Endothelial cell of umbilical vein (primary cell): ENCODE results near the gene THOP1. TPM values are rescaled to one million over a fixed set of nuclear protein-coding genes. Genes with fewer than 3 reads are reported as not detected.

Source experiments
- BruUV-seq: library from RNA; stranded (reverse); fragments of 400-500 nt; replicated peaks from 2 replicates; lab custom pipeline; 2021; lab: Mats Ljungman, UMichigan
- CTCF ChIA-PET: fragments of 300-600, 350-600 bp; sonication (Branson Sonifier 250); formaldehyde crosslinking; loops from one replicate; lab custom pipeline; 2021; ENCODE audit warnings: antibody characterized with exemption, inconsistent platforms; lab: Charles Lee
- POLR2A ChIA-PET: fragments of 300-600, 350-600 bp; sonication (Branson Sonifier 250); formaldehyde crosslinking; loops from one replicate; lab custom pipeline; 2021; ENCODE audit warnings: antibody characterized with exemption, inconsistent platforms; lab: Charles Lee
- DNase-seq: peaks from one replicate; pipeline ENCODE4 v3.0.0-alpha.2; 2011; ENCODE audit warnings: low read depth, low spot score
- FAIRE-seq: peaks from 2 replicates; lab custom pipeline; 2011; peaks lifted over from hg19 to GRCh38; lab: Jason Lieb, UNC
- H2AFZ ChIP-seq: 2 replicates; pipeline ENCODE4 v1.6.0; 2012; ENCODE audit warnings: low read depth, low read length, control low read depth, inconsistent platforms
- H3K27ac ChIP-seq: 2 replicates; pipeline ENCODE4 v1.5.1; 2011; ENCODE audit warnings: low read depth, mild to moderate bottlenecking, control low read depth, low read length, moderate library complexity; ENCODE audit not compliant: insufficient read depth
- H3K27me3 ChIP-seq, 2 experiments: 2 replicates each; pipeline versions ENCODE4 v1.6.0 to v1.6.1; 2011; ENCODE audit warnings: low read length in 2 of 2, mixed read lengths in 1 of 2; ENCODE audit not compliant: control insufficient read depth in 2 of 2, insufficient read depth in 2 of 2
- H3K36me3 ChIP-seq, 2 experiments: 2 replicates in 1 of 2; 3 replicates in 1 of 2; pipeline ENCODE4 v1.5.1; 2011; ENCODE audit warnings: low read length in 2 of 2, mild to moderate bottlenecking in 1 of 2, moderate library complexity in 1 of 2; ENCODE audit not compliant: control insufficient read depth in 2 of 2, insufficient read depth in 2 of 2; ENCODE audit errors: extremely low read depth in 1 of 2
- H3K4me1 ChIP-seq: 3 replicates; pipeline ENCODE4 v1.5.1; 2011; ENCODE audit warnings: mild to moderate bottlenecking, low read length; ENCODE audit not compliant: control insufficient read depth, insufficient read depth; ENCODE audit errors: extremely low read depth
- H3K4me2 ChIP-seq: 2 replicates; pipeline ENCODE4 v1.6.1; 2011; ENCODE audit warnings: low read length, control low read depth, mixed read lengths; ENCODE audit not compliant: insufficient read depth
- H3K4me3 ChIP-seq, 3 experiments: fragments of 200-600 bp in 1 of 3; sonication (generic), shearing (Covaris generic) in 1 of 3; replicated peaks in 1 of 3; 2 replicates each; pipeline ENCODE4 v1.5.1; 2011 to 2016; ENCODE audit warnings: control low read depth in 3 of 3, low read length in 3 of 3, mild to moderate bottlenecking in 2 of 3, inconsistent platforms in 1 of 3, low read depth in 1 of 3, moderate library complexity in 1 of 3; ENCODE audit not compliant: insufficient read depth in 1 of 3
- H3K79me2 ChIP-seq: 2 replicates; pipeline ENCODE4 v1.6.0; 2012; ENCODE audit warnings: low read length, inconsistent platforms; ENCODE audit not compliant: control insufficient read depth, insufficient read depth
- H3K9ac ChIP-seq: replicated peaks from 2 replicates; pipeline ENCODE3; 2011; ENCODE audit warnings: low read length, control low read depth; ENCODE audit not compliant: insufficient read depth; ENCODE audit errors: extremely low read depth
- H3K9me1 ChIP-seq: replicated peaks from 3 replicates; pipeline ENCODE4 v1.6.0; 2011; ENCODE audit warnings: mild to moderate bottlenecking, low read length; ENCODE audit not compliant: control insufficient read depth, insufficient read depth; ENCODE audit errors: extremely low read depth
- H3K9me3 ChIP-seq: replicated peaks from 2 replicates; pipeline ENCODE4 v1.5.1; 2012; ENCODE audit warnings: low read length, inconsistent platforms; ENCODE audit not compliant: control insufficient read depth, insufficient read depth
- H4K20me1 ChIP-seq: replicated peaks from 2 replicates; pipeline ENCODE3; 2011; ENCODE audit warnings: mild to moderate bottlenecking, low read length; ENCODE audit not compliant: control insufficient read depth, insufficient read depth; ENCODE audit errors: extremely low read depth
- CTCF ChIP-seq, 2 donors: IDR thresholded peaks; 1 replicate in 1 of 2; 2 replicates in 1 of 2; pipeline ENCODE4 v1.5.1; 2011; ENCODE audit warnings: low read length in 2 of 2, mild to moderate bottlenecking in 2 of 2, moderate library complexity in 2 of 2, control low read depth in 1 of 2, inconsistent platforms in 1 of 2, low read depth in 1 of 2; ENCODE audit not compliant: insufficient read depth in 1 of 2; ENCODE audit errors: extremely low read depth in 1 of 2
- EZH2 ChIP-seq: IDR thresholded peaks from 2 replicates; pipeline ENCODE4 v1.6.1; 2012; ENCODE audit warnings: borderline replicate concordance, low read depth, mild to moderate bottlenecking, moderate library complexity, low read length, inconsistent platforms; ENCODE audit not compliant: severe bottlenecking
- FOS ChIP-seq: IDR thresholded peaks from 2 replicates; pipeline ENCODE4 v1.6.1; 2011; ENCODE audit warnings: mild to moderate bottlenecking, low read length, moderate library complexity, borderline replicate concordance; ENCODE audit not compliant: insufficient read depth
- GATA2 ChIP-seq: IDR thresholded peaks from 2 replicates; pipeline ENCODE4 v1.7.0; 2011; ENCODE audit warnings: low read depth, mild to moderate bottlenecking, moderate library complexity, mixed read lengths, low read length; ENCODE audit not compliant: insufficient read length, insufficient read depth
- JUN ChIP-seq: IDR thresholded peaks from 2 replicates; pipeline ENCODE4 v1.6.1; 2011; ENCODE audit warnings: borderline replicate concordance, low read depth; ENCODE audit not compliant: insufficient read length, insufficient read depth
- MAX ChIP-seq: IDR thresholded peaks from 2 replicates; pipeline ENCODE4 v1.6.1; 2011; ENCODE audit not compliant: insufficient read depth, insufficient read length
- MYC ChIP-seq: IDR thresholded peaks from one replicate; pipeline ENCODE4 v1.6.1; 2011; ENCODE audit warnings: mild to moderate bottlenecking, low read depth, low read length
- POLR2A ChIP-seq: IDR thresholded peaks from 2 replicates; pipeline ENCODE4 v1.6.1; 2012; ENCODE audit warnings: low read depth, mild to moderate bottlenecking, control low read depth, low read length
- POLR2AphosphoS5 ChIP-seq: IDR thresholded peaks from 2 replicates; pipeline ENCODE4 v1.6.1; 2012; ENCODE audit warnings: low read depth, mild to moderate bottlenecking, control low read depth, low read length, moderate library complexity; ENCODE audit not compliant: insufficient read depth
- dilution Hi-C: fragments of 300-500 bp; cut with MboI; formaldehyde crosslinking; loops from one replicate; pipeline ENCODE4 v1.15.0; 2019; ENCODE audit warnings: low sequenced_read_pairs; ENCODE audit not compliant: extremely low pct_ligation_motif_present
- intact Hi-C: fragments of 100-400 bp; cut with micrococcal nuclease; formaldehyde crosslinking; loops from one replicate; pipeline ENCODE4 v1.10.0; 2022
- polyA plus RNA-seq, 4 experiments: library from polyadenylated mRNA; depleted of rRNA in 3 of 4; stranded (reverse) in 3 of 4; unstranded in 1 of 4; fragments of >200 nt; gene quantifications; 2 replicates each; pipeline versions ENCODE4 v1.2.1 to v1.2.3, GENCODE V29; 2011 to 2012; ENCODE audit warnings: missing spikeins in 1 of 4
- total RNA-seq: library from RNA; stranded (reverse); gene quantifications from 2 replicates; pipeline ENCODE4 v1.2.3, GENCODE V29; 2021

THOP1 gene
- total and polyA plus RNA-seq, 2 donors (not counting 3 experiments of a cell fraction or from before 2014, with no cell fraction given), result 88.0 to 115 TPM

DNA sequence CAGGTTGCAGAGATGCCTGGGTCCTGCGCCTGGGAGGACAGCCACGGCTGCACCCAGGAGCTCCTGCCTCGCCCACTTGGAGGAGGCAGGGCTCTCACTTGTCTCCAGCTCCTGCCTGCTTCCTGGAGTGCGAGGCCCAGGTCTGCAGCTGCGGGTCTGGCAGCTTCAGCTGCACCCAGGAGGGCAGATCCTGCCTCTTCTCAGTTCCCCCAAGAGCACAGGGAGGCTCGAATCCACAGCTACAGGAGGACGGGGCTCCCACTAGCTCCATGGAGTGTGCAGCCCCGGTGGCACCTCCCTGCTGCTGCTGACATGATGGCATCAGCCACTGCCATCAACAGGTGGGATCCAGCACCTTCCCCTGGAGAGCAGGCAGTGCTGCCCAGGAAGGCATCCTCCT is 38.8 kb downstream of the THOP1 start:
- ChIA-PET CTCF (interaction anchor here (0.7 to 0.9 kb wide), 2 partner anchors 17 to 36 kb away, joined by 3 read pairs; partner anchors contain the start of gene ZNF555), POLR2A (no interaction called here)
- dilution Hi-C loops, result no loop called here
- intact Hi-C loops, result no loop called here
- FAIRE-seq, result no peak
- no peak for DNase-seq
- no peak overlapping the region for H2AFZ ChIP-seq
- no peaks in the 10 kb centered on the region for H4K20me1 ChIP-seq
- H3K9me3 ChIP-seq, result no peaks in the 10 kb centered on the region
- no peak for TF ChIP-seq POLR2A
- no peak for TF ChIP-seq MYC
- no peak for TF ChIP-seq MAX
- no peak for TF ChIP-seq CTCF (IDR thresholded peaks at IDR 0.05; ENCODE audit: extremely low read depth in 1 of 2, insufficient read depth in 1 of 2, low read depth in 1 of 2, low read length in 2 of 2)
- no peak for TF ChIP-seq FOS
- no peak for TF ChIP-seq JUN
- TF ChIP-seq POLR2AphosphoS5, result no peak
- TF ChIP-seq EZH2, result no peak
- no peak for TF ChIP-seq GATA2
- no peak overlapping the region for H3K4me2 ChIP-seq
- H3K9ac ChIP-seq, result no peak overlapping the region
- peaks cover 3% of the 10 kb centered on the region for H3K4me1 ChIP-seq
- no peaks in the 10 kb centered on the region for H3K27me3 ChIP-seq
- peaks cover 0 to 3% of the 10 kb centered on the region in 2 experiments for H3K36me3 ChIP-seq
- no peak overlapping the region for H3K27ac ChIP-seq
- H3K4me3 ChIP-seq, result no peak overlapping the region
- no TSS peak for BruUV-seq
- no peaks in the 10 kb centered on the region for H3K79me2 ChIP-seq
- H3K9me1 ChIP-seq, result no peaks in the 10 kb centered on the region
